ENCODE data around the gene FLCN. TPM values are rescaled to one million over a fixed set of nuclear protein-coding genes. Genes with fewer than 3 reads are reported as not detected.

FLCN gene
- total and polyA plus RNA-seq, 2 donors (not counting 3 experiments of a cell fraction or from before 2014, with no cell fraction given): 38.8 to 68.9 TPM

DNA sequence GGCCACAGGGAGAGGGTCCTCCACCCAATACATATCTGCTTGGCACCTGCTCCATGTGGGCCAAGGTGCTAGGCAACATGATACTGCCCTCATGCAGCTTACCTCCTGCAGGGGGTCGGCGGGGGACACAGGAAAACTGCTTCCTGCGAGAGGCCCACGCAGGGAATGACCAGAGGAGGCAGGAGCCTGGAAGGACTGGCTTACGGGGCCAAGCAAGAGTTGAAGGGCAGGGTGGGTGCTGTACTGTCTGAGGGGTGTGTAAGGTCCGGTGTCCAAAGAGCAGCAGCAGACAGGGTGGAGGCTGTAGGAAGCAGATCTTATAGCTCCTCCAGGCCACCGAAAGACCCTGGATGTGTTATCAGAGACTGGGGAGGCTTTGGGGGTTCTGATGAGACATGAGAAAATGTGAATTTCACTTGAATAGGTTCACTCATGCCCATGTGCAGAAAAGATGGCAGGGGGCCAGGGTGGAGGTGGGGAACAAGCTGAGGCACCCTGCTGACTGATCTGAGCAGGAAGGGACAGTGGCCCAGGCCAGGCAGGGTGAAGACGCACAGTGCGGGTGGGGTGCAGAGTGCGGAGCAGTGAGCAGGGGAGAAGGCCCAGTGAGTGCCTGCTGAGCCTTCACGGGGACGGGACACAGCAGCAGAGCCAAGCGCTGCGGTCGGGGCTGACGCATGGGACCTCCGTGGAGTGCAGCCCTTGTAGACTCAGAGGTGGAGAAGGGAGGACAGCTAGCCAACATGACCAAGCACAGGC, 8.3 kb downstream of the FLCN start:
- CTCF ChIA-PET: interaction anchor here (1.1 to 2.1 kb wide), 2 partner anchors 15 to 87 kb away, joined by 3 to 9 read pairs; no protein-coding TSS in a partner anchor
- Histone ChIP-seq H3K79me2 (ENCODE audit: control insufficient read depth, insufficient read depth, low read length) (no peaks in the 10 kb centered on the region), H3K27ac (ENCODE audit: insufficient read depth, low read depth, low read length) (no peak overlapping the region), H2AFZ (ENCODE audit: low read depth, low read length) (no peak overlapping the region), H3K36me3 (ENCODE audit: control insufficient read depth in 2 of 2, extremely low read depth in 1 of 2, insufficient read depth in 2 of 2, low read length in 2 of 2) (peaks cover 9 to 66% of the 10 kb centered on the region in 2 experiments), H4K20me1 (replicated peaks; ENCODE audit: control insufficient read depth, extremely low read depth, insufficient read depth, low read length) (no peaks in the 10 kb centered on the region), H3K27me3 (ENCODE audit: control insufficient read depth in 2 of 2, insufficient read depth in 2 of 2, low read length in 2 of 2) (no peaks in the 10 kb centered on the region), H3K9me3 (replicated peaks; ENCODE audit: control insufficient read depth, insufficient read depth, low read length) (no peaks in the 10 kb centered on the region), H3K9me1 (replicated peaks; ENCODE audit: control insufficient read depth, extremely low read depth, insufficient read depth, low read length) (no peaks in the 10 kb centered on the region), H3K4me3 (replicated peaks in 1 of 3; ENCODE audit: insufficient read depth in 1 of 3, low read depth in 1 of 3, low read length in 3 of 3) (no peak overlapping the region), H3K9ac (replicated peaks; ENCODE audit: extremely low read depth, insufficient read depth, low read length) (no peak overlapping the region), H3K4me1 (ENCODE audit: control insufficient read depth, extremely low read depth, insufficient read depth, low read length) (no peaks in the 10 kb centered on the region), H3K4me2 (ENCODE audit: insufficient read depth, low read length) (no peak overlapping the region)
- TF ChIP-seq FOS (IDR thresholded peaks at IDR 0.05; ENCODE audit: borderline replicate concordance, insufficient read depth, low read length) (no peak), POLR2AphosphoS5 (IDR thresholded peaks at IDR 0.05; ENCODE audit: insufficient read depth, low read depth, low read length) (no peak), GATA2 (IDR thresholded peaks at IDR 0.05; ENCODE audit: insufficient read depth, insufficient read length, low read depth, low read length) (no peak), MYC (IDR thresholded peaks at IDR 0.05; ENCODE audit: low read depth, low read length) (no peak), JUN (IDR thresholded peaks at IDR 0.05; ENCODE audit: borderline replicate concordance, insufficient read depth, insufficient read length, low read depth) (no peak), POLR2A (IDR thresholded peaks at IDR 0.05; ENCODE audit: low read depth, low read length) (no peak)
- TF ChIP-seq, protein P1, sequence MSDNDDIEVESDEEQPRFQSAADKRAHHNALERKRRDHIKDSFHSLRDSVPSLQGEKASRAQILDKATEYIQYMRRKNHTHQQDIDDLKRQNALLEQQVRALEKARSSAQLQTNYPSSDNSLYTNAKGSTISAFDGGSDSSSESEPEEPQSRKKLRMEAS (IDR thresholded peaks at IDR 0.05; ENCODE audit: insufficient read depth, insufficient read length): no peak
- dilution Hi-C loops (cut with MboI; ENCODE audit: extremely low pct_ligation_motif_present, low sequenced_read_pairs) (no loop called here), intact Hi-C loops (cut with micrococcal nuclease) (no loop called here)
- no TSS peak for BruUV-seq (replicated peaks)
- no peak for FAIRE-seq
- POLR2A ChIA-PET: no interaction called here
- no peak for DNase-seq (ENCODE audit: low read depth, low spot score)
